Transverse colon (tissue), 4 donors: ENCODE measurements around the gene NRN1.

Experiments
- EP300 ChIP-seq: sonication (generic); formaldehyde crosslinking; IDR thresholded peaks from one replicate; pipeline ENCODE4 v1.6.1; 2017; ENCODE audit warnings: antibody characterized with exemption, low read depth
- POLR2A ChIP-seq: fragments of 450-650 bp; IDR thresholded peaks from one replicate; pipeline ENCODE4 v1.6.1; 2016; ENCODE audit warnings: antibody characterized with exemption, mild to moderate bottlenecking, moderate library complexity
- POLR2AphosphoS5 ChIP-seq, 3 donors: sonication (generic); formaldehyde crosslinking; IDR thresholded peaks; one replicate each; pipeline ENCODE4 v1.6.1; 2016; ENCODE audit warnings: antibody characterized with exemption in 3 of 3
- TF ChIP-seq, protein P1 (sequence below), 5 experiments: fragments of 200-600 bp in 3 of 5; fragments of 450-650 bp in 2 of 5; sonication (generic) in 3 of 5; IDR thresholded peaks; 1 replicate in 2 of 5; 2 replicates in 3 of 5; pipeline ENCODE4 v1.5.1; 2016 to 2017; ENCODE audit warnings: antibody characterized with exemption in 5 of 5, inconsistent platforms in 3 of 5, mild to moderate bottlenecking in 2 of 5, moderate library complexity in 1 of 5

DNA sequence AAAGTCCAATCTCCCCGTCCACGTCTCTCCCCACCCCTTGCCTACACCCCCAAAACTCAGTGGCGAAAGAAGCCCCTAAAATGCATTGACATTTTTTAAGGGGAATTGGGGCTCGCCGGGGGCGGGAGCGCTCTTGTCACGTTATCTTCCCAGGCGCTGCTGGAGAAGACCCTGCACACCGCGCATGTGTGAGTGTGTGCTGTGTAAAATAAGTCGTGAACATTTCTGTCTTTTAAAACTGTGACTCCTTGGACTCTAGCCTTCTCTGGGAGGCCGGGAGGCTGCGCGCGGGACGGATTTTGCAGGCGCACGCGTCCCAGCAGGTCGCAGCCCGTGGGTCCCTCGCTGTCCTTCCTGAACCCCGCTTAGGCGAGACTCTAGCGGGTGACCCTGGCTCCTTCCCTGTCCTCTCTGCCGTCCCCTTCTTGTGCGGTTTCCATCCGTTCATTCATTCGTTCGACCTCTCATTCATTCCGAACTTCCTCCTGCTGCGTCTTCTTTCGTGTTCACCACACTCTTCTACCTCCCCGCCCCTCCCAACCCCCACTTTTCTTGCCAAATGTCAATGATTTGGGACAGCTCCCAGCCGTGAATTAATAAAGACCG is 2.2 kb downstream of the NRN1 start:
- TF ChIP-seq, protein P1, sequence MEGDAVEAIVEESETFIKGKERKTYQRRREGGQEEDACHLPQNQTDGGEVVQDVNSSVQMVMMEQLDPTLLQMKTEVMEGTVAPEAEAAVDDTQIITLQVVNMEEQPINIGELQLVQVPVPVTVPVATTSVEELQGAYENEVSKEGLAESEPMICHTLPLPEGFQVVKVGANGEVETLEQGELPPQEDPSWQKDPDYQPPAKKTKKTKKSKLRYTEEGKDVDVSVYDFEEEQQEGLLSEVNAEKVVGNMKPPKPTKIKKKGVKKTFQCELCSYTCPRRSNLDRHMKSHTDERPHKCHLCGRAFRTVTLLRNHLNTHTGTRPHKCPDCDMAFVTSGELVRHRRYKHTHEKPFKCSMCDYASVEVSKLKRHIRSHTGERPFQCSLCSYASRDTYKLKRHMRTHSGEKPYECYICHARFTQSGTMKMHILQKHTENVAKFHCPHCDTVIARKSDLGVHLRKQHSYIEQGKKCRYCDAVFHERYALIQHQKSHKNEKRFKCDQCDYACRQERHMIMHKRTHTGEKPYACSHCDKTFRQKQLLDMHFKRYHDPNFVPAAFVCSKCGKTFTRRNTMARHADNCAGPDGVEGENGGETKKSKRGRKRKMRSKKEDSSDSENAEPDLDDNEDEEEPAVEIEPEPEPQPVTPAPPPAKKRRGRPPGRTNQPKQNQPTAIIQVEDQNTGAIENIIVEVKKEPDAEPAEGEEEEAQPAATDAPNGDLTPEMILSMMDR (IDR thresholded peaks at IDR 0.05) = no peak
- TF ChIP-seq POLR2A = no peak
- no peak for TF ChIP-seq EP300
- TF ChIP-seq POLR2AphosphoS5 (IDR thresholded peaks at IDR 0.05) = no peak
